ENCODE measurements around the gene PLCL2. TPM values are rescaled to one million over a fixed set of nuclear protein-coding genes. Genes with fewer than 3 reads are reported as not detected.

PLCL2 gene
- total and polyA plus RNA-seq, 10 of the 15 experiments (the other 5 are each of a cell fraction or from before 2014, with no cell fraction given) = 7.5 to 37.3 (median 21.7) TPM

DNA sequence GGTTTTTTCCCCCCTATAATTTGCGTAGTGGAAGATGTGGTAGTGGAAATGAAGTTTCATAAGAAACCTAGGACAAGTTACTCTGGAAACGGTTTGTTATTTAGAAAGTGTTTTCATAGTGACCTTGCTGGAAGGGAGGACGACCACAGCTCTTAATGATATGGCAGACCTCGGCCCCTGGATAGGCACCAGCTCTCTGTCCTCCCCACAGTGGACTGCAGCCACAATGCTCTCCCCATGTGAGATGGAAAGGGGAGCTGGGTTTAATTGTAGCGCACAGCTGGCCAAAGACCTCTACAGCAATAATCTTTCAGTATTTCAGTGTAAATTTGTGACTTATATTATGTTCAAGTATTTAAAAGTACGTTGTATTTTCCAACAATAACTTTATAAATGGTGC lies 151.2 kb downstream of the PLCL2 start:
- no peak overlapping the region for H3K9ac ChIP-seq (ENCODE audit: control insufficient read depth, insufficient read depth, low read length)
- peaks cover 0 to 12% of the 10 kb centered on the region in 2 experiments; a peak in 3 of 4 replicates for H3K36me3 ChIP-seq (ENCODE audit: control insufficient read depth in 2 of 2, insufficient read depth in 2 of 2, low read length in 1 of 2)
- ATAC-seq = no peak
- BruUV-seq (replicated peaks) = no TSS peak
- no peaks in the 10 kb centered on the region for H3K27me3 ChIP-seq (replicated peaks in 1 of 2; ENCODE audit: control insufficient read depth in 2 of 2, insufficient read depth in 2 of 2, low read length in 1 of 2)
- no peak for FAIRE-seq
- no peaks in the 10 kb centered on the region for H4K20me1 ChIP-seq (ENCODE audit: control insufficient read depth, insufficient read depth)
- H2AFZ ChIP-seq (ENCODE audit: control insufficient read depth, low read depth, low read length) = no peak overlapping the region
- ChIA-PET RAD21 (ENCODE audit: unreplicated experiment) (interaction anchor here (1.0 to 2.5 kb wide), 3 partner anchors 10 to 207 kb away, joined by 3 to 9 read pairs (median 4); no protein-coding TSS in a partner anchor), SMC1A (ENCODE audit: uncharacterized antibody, unreplicated experiment) (interaction anchor here (1.0 to 4.9 kb wide), 5 partner anchors 10 to 439 kb away, joined by 3 to 18 read pairs (median 3); no protein-coding TSS in a partner anchor), POLR2A (no interaction called here), CTCF (interaction anchor here (0.6 to 2.7 kb wide), 4 partner anchors 22 to 152 kb away, joined by 3 to 9 read pairs (median 3); partner anchors contain the start of gene PLCL2)
- intact Hi-C loops (cut with micrococcal nuclease; ENCODE audit: unreplicated experiment) (no loop called here), in situ Hi-C loops (cut with MboI) (loop anchor here (25.0 kb wide), 1 partner anchor 749 kb away; no protein-coding TSS in a partner anchor)
- no peak overlapping the region for H3K4me2 ChIP-seq (ENCODE audit: control insufficient read depth, insufficient read depth)
- 81% methylated on average over 6 of the region's 6 CpGs for WGBS (ENCODE audit: insufficient coverage, insufficient replicate concordance, low lambda C conversion rate, missing lambda C conversion rate)
- H3K79me2 ChIP-seq (ENCODE audit: control insufficient read depth, insufficient read depth, low read length) = peaks cover 5% of the 10 kb centered on the region
- no peak overlapping the region for H3K4me3 ChIP-seq
- no peak for DNase-seq (ENCODE audit: low read depth, low spot score)
- no peak overlapping the region for H3K27ac ChIP-seq (ENCODE audit: control insufficient read depth, insufficient read depth)
- H3K4me1 ChIP-seq (ENCODE audit: control insufficient read depth, insufficient read depth, low read length) = peaks cover 11% of the 10 kb centered on the region; the same call in 1 of the 2 replicates
- H3K9me3 ChIP-seq (replicated peaks; ENCODE audit: control insufficient read depth, insufficient read depth, low read length) = peaks cover 4% of the 10 kb centered on the region; the same call in 1 of the 3 replicates
- TF ChIP-seq NRF1 (conservative IDR thresholded peaks at IDR 0.05; ENCODE audit: low read depth, low read length) (no peak), ZNF217 (IDR thresholded peaks at IDR 0.05) (no peak), POU2F2 (IDR thresholded peaks at IDR 0.05; ENCODE audit: borderline replicate concordance, low read depth, low read length) (no peak), IKZF2 (IDR thresholded peaks at IDR 0.05) (no peak), ELK1 (IDR thresholded peaks at IDR 0.05; ENCODE audit: low read depth, low read length) (no peak), SMAD1 (IDR thresholded peaks at IDR 0.05; ENCODE audit: low read depth, partially characterized antibody) (no peak), ZNF274 (IDR thresholded peaks at IDR 0.05; ENCODE audit: insufficient read depth, insufficient read length) (no peak), ZSCAN29 (IDR thresholded peaks at IDR 0.05) (no peak), CHD1 (IDR thresholded peaks at IDR 0.05; ENCODE audit: low read depth, low read length) (no peak), RAD51 (IDR thresholded peaks at IDR 0.05) (no peak), CUX1 (IDR thresholded peaks at IDR 0.05; ENCODE audit: insufficient replicate concordance, low read depth, low read length) (no peak)
- TF ChIP-seq, protein P1, sequence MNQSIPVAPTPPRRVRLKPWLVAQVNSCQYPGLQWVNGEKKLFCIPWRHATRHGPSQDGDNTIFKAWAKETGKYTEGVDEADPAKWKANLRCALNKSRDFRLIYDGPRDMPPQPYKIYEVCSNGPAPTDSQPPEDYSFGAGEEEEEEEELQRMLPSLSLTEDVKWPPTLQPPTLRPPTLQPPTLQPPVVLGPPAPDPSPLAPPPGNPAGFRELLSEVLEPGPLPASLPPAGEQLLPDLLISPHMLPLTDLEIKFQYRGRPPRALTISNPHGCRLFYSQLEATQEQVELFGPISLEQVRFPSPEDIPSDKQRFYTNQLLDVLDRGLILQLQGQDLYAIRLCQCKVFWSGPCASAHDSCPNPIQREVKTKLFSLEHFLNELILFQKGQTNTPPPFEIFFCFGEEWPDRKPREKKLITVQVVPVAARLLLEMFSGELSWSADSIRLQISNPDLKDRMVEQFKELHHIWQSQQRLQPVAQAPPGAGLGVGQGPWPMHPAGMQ (IDR thresholded peaks at IDR 0.05; ENCODE audit: borderline replicate concordance) = no peak
- TF ChIP-seq, protein P2, sequence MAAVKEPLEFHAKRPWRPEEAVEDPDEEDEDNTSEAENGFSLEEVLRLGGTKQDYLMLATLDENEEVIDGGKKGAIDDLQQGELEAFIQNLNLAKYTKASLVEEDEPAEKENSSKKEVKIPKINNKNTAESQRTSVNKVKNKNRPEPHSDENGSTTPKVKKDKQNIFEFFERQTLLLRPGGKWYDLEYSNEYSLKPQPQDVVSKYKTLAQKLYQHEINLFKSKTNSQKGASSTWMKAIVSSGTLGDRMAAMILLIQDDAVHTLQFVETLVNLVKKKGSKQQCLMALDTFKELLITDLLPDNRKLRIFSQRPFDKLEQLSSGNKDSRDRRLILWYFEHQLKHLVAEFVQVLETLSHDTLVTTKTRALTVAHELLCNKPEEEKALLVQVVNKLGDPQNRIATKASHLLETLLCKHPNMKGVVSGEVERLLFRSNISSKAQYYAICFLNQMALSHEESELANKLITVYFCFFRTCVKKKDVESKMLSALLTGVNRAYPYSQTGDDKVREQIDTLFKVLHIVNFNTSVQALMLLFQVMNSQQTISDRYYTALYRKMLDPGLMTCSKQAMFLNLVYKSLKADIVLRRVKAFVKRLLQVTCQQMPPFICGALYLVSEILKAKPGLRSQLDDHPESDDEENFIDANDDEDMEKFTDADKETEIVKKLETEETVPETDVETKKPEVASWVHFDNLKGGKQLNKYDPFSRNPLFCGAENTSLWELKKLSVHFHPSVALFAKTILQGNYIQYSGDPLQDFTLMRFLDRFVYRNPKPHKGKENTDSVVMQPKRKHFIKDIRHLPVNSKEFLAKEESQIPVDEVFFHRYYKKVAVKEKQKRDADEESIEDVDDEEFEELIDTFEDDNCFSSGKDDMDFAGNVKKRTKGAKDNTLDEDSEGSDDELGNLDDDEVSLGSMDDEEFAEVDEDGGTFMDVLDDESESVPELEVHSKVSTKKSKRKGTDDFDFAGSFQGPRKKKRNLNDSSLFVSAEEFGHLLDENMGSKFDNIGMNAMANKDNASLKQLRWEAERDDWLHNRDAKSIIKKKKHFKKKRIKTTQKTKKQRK (IDR thresholded peaks at IDR 0.05; ENCODE audit: low read depth, low read length) = no peak

Measured in GM12878 (cell line).